Caki2 (cell line): ENCODE data around the gene PTGES2. TPM values are rescaled to one million over a fixed set of nuclear protein-coding genes. Genes with fewer than 3 reads are reported as not detected.

Experiments used
- DNase-seq: peaks from one replicate; pipeline ENCODE4 v3.0.0-alpha.2; 2015; ENCODE audit warnings: low read depth
- in situ Hi-C: cut with HindIII; loops from 2 replicates; pipeline ENCODE4 v1.10.0; 2016; ENCODE audit warnings: low sequenced_read_pairs, low pct_unique_long_range_greater_than_20kb, mixed read lengths
- total RNA-seq: library from RNA; depleted of rRNA; stranded (reverse); fragments of >200 nt; shearing (Covaris generic); gene quantifications from 2 replicates; pipeline ENCODE4 v1.2.3, GENCODE V29; 2014; ENCODE audit warnings: low replicate concordance

PTGES2 gene
- total RNA-seq, 1 experiment from 2014 or later = 93.5 TPM

DNA sequence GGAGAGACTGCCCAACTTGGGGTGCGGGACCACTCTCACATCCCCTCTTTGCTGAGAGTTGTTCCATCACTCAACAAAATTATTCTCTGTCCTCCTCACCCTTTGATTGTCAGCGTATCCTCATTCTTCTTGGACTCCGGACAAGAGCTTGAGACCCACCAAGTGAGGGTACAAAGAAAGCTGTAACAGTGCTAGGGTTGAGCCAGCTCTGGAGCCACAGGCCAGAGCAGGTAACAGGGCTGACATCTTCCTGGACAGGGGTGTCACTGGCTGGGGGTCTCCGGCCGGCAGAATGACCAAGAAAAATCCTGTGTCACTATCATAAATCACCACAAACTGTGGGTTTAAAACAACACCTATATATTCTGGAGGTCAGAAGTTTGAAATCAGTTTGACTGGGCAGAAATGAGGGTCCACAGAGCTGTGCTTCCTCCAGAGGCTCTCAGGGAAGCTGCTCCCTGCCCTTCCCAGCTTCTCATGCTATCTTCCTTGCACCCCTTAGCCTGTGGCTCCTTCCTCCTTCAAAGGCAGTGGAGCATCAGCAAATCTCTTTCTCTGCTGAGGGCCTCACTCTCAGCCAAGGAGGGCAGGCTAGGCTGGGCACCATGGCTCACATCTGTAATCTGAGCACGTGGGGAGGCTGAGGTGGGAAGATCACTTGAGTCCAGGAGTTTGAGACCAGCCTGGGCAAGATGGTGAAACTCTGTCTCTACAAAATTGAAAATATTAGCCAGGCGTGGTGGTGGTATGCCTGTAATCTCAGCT lies 28.4 kb upstream of the PTGES2 start:
- in situ Hi-C loops = no loop called here
- DNase-seq = no peak

DNA sequence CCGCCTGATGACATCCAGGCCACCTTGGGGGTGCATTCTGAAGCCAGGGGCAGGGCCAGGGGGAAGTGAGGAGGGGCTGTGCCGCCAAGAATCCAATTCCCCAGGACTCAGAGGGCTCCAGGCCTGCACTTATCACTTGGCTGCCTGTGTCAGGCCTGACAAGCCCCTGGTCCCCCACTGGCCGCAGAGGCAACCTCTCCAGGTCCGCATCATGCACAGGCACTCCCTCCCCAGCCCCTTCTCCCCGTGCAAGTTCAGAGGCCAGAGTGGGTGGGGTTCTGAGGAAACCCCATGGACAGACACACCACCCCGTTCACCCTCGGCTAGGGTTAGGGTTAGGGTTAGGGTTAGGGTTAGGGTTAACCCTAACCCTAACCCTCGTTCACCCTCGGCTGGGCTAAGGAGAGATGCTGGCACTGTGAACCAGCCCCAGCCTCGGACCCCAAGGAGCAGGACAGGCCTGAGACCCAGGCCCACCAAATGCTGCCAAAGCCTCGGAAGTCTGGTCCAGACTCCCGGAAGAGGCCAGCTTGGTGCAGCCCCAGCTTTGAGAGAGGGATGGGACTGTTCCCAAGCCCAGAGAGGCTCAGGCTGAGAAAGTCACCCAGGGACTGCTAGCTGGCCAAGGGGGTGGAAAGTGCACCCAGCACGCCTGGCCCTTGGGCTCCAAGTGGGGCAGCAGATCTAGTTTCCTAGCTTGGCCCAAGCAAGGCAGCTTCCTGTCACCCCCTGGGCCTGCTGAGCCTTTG lies 26.6 kb upstream of the PTGES2 start:
- in situ Hi-C loops = no loop called here
- DNase-seq = no peak

DNA sequence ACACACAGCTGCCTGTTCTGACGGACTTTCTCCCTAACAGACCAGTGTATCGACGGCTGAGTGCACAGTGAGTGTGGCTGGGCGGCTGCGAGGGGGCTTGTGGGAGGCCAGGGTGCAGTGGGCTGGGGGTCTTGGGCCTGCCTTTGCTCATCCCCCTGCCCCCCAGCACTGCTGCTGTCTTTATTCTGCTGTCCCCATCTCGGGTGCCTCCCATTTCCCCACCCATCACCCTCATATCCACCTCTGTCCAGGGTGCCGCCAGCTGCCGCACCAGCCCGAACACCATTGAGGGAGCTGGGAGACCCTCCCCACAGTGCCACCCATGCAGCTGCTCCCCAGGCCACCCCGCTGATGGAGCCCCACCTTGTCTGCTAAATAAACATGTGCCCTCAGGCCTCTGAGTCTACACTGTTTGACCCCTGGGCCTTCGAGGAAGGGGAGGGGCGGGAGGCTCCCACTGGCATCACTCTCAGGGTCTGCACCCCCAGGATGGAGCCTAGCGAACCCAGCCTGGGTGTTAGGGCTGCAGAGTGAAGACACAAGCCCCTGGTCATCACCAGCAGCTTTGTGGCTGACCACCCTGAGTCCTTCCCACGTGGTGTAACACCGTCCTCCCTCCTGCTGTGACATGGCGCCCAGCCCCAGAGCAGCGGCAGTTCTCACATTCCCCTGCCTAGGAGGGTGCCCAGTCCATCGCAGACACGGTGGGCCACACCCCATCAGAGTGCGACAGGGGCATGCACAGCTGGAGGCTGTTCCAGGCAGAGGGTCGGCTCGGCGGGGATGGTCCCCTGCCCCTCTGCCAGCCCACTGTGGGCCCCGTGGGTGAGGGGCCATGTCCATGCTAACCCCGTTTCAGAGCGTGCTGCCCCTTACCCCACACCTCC lies 25.8 kb upstream of the PTGES2 start:
- in situ Hi-C loops = no loop called here
- no peak for DNase-seq

DNA sequence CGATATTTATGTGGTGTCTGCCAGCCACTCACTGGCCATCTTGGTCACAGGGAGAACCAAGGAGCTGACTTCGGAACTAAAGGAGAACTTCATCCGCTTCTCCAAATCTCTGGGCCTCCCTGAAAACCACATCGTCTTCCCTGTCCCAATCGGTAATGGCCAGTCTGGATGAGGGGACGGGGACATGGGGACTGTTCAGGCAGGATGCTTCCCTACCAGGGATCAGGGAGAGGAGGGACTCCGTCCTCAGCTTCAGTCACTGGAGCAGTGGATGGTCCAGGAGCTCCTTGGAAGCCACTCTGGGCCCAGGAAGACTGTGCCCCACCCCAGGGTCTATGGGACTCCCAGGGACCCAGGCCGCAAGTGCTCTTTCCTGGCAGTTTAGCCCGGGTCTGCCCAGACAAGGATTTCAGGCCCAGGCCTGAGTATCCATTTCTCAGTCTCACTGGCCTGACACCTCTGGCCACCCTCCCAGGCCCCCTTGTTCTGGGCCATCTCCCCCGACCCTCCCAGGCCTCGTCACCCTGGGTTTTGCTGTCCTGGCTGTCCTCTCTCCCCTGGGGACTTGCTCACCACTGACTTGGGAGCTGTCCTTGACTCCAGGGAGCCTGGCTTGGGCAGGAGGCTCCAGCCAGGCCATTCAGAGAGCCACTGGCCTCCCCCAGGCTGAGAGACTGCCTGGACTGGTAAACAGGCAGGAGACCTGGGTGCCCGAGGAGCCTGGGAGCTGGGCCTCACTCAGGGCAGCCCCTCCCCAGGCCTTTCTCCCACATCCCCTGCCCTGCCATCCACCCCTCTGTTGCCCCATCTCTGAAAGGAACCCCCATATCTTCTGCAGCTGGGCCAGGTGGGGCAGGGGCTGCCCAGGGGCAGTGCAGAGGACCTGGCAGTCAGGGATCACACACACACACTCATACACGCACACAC lies 24.9 kb upstream of the PTGES2 start:
- DNase-seq = no peak
- in situ Hi-C loops = no loop called here

DNA sequence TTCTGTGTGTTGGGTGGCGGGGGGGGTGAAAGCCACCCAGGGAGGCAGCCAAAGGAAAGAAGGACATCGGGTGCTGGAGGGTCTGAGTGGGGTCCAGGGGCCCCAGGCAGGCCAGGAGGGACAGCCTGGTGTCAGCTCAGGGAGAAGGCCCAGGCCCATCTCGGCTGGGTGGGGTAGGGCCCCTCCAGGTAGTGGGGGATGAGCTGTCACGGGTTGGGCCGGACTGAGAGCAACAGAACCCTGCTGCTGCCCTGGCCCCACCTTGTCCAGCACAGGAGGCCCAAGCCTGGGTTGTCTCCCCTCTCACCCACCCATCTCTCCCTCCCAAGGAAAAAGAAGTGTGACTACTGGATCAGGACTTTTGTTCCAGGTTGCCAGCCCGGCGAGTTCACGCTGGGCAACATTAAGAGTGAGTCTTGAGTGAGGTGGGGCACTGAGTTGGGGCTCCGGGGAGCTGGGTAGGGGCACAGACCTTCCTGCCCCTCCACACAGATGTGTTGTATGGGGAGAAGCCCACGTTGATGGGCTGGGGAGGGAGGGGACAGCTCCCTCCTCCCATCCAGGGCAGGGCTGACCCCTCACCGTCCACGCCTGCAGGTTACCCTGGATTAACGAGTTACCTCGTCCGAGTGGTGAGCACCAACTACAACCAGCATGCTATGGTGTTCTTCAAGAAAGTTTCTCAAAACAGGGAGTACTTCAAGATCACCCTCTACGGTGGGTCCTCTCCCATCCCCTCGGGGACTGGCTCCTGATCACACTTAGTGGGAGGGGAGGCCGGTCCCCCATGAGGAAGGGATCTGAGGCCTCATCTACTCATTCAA lies 24.0 kb upstream of the PTGES2 start:
- in situ Hi-C loops = no loop called here
- DNase-seq = no peak

DNA sequence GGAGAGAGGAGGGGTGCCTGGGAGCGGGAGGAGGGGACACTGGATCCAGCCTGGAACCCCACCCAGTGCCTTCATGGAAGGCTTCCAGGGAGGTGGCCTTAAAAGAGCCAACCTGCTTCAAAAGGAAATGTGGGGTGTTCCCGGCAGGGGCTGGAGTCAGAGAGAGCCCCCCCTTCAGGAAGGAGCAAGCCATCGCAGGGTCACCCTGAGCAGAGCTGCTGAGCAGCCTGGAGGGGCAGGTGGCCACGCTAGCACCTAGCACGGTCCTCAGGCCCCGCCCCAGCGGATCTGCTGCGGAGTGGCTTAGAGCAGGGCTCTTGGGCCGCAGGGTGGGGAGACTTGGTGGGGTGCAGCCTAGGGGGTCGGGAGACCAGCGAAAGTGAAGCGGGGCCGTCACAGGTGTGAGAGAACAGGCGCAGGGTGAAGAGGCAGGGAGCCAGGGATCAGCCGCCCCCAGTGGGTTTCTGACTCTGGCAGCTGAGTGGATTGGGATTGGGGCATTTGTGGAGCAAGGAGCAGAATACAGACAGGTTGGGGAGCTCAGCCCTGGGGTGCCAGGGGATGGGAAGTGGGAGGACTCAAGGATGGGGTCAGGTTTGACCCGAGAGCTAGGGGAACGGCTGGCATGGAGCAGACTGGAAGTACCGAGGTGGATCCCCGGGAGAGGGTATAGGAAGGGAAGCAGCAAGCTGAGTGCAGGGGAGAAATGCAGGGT lies 23.2 kb upstream of the PTGES2 start:
- in situ Hi-C loops = no loop called here
- no peak for DNase-seq

DNA sequence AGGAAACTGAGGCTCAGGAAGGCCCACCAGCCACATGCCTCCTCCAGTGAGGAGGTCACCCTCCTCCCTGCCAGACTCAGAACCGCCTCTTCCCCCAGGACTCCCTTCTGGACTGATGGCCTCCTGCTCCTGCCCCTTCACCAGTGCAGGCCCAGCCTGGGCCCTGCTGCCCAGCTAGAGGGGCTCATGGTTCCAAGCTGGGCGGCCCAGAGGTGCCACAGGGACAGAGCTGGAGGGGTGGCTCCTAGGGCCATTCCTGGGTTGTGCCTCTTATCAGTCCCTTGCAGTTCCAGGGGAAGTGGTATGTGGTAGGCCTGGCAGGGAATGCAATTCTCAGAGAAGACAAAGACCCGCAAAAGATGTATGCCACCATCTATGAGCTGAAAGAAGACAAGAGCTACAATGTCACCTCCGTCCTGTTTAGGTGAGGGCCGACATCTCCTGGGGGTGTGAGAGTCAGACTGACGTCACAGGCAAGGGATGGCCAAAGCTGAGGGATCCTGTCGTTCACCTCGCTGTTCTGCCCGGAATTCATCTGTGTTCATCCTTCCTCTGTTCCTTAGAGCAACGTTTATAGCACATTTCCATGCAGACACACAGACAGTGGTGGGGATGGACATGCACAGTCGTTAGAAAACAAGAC lies 22.5 kb upstream of the PTGES2 start:
- no peak for DNase-seq
- in situ Hi-C loops = no loop called here

DNA sequence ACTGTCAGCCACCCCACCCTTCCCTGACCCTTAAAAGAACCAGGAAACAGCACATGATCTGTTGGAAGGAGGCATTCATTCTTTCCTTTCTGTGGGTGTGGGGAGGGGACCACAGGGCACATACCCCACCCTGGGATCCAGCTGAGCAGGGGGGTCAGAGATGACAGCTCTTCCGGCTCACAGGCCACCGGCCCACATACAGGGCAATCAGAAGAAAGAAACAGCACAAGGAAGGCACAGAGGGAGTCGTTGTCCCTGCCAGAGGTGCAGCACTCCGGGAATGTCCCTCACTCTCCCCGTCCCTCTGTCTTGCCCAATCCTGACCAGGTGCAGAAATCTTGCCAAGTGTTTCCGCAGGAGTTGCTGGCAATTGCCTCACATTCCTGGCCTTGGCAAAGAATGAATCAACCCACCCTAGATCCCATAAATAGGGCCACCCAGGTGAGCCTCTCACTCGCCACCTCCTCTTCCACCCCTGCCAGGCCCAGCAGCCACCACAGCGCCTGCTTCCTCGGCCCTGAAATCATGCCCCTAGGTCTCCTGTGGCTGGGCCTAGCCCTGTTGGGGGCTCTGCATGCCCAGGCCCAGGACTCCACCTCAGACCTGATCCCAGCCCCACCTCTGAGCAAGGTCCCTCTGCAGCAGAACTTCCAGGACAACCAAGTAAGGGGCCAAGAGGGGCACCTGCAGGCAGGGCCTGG lies 21.6 kb upstream of the PTGES2 start, which contains the start of gene LCN2:
TSS of gene LCN2 (plus strand) at position 453 of the 701 bp plus-strand sequence. CDS start at position 526, 73 bp downstream.
- DNase-seq = peak; percentile 57
- in situ Hi-C loops = no loop called here

DNA sequence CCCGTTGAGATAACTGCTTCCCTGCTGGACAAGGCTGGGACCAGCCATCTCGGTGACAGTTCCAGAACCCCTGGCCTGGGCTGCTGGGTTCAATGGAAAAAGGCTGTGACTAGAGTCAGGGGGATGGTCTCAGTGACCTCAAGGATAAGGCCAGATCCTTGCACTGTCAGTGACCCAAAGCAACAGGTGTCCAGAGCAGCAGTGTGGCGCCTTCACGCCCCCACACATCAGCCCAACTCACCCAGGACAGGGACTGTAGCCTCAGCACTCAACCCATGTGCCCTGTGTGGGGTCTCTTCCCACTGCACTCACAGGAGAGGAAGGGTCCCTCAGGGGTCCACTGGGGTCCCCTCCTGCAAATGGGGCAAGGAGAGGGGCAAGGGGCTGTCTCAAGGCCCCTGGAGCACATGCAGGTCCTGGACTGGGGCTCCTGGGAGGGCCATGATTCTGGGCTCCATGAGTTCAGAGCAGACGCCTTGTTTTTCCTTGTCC lies 21.0 kb upstream of the PTGES2 start:
- no peak for DNase-seq
- in situ Hi-C loops = no loop called here

DNA sequence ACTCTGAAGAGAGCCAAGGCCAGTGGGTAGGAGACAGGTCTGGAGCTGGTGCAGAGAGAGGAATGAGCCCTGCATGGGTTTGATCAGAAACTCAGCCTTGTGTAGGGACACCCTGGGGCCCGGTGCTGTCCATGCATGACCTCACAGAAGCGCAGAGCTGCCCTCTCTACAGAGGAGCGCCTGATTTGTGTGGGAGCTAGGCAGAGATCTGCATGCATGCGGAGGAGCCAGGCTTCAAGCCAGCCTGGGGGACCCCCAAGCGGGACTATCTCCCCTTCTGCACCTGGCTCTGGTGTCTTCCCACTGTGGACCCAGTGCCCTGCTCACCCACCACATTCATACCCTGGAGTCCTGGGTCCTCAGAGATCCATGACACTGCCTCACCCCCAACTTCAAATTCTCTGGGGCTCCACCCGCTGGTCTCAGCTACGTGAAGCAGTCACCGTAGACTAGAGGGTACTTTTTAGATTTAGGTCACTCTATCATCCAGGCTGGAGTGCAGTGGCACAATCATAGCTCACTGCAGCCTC lies 19.1 kb upstream of the PTGES2 start:
- in situ Hi-C loops = no loop called here
- DNase-seq = no peak

DNA sequence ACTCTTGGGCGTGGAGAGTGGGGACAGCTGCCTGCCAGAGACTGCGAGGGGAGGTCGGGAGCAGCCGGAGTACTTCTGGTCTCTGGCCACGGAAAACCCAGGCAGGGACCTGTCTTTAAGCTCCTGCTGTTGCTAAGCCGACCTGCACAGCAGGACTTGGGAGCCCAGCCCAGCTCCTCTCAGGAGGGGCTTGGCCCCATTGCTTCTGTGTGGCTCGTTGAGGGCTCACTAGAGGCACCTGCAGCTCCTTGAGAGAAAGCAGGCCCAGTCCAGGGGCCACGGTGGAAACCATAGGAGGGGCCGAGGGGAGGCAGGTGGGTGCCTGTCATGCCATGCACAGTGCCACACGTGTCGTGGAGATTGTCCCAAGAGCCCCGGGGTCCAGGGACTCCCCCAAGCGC lies 18.4 kb upstream of the PTGES2 start:
- in situ Hi-C loops = no loop called here
- DNase-seq = no peak

DNA sequence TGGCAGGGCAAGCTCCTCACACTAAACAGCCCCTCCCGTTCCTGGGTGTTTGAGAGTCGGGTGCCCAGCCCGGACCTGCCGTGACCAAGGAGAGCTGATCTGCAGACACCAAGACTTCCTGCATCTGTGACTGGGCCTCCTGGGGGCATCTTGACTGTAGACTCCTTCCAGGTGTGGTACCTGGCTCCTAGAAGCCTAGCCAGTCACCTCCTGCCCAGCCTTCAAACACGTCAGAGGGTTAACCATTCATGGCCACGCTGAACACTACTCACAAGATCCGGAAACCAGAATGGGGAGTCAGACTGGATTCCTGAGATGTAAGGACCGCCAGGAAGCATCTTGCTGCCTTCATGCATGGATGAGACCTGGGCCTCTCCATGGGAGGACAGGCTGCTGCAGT lies 18.0 kb upstream of the PTGES2 start:
- in situ Hi-C loops = no loop called here
- DNase-seq = no peak

DNA sequence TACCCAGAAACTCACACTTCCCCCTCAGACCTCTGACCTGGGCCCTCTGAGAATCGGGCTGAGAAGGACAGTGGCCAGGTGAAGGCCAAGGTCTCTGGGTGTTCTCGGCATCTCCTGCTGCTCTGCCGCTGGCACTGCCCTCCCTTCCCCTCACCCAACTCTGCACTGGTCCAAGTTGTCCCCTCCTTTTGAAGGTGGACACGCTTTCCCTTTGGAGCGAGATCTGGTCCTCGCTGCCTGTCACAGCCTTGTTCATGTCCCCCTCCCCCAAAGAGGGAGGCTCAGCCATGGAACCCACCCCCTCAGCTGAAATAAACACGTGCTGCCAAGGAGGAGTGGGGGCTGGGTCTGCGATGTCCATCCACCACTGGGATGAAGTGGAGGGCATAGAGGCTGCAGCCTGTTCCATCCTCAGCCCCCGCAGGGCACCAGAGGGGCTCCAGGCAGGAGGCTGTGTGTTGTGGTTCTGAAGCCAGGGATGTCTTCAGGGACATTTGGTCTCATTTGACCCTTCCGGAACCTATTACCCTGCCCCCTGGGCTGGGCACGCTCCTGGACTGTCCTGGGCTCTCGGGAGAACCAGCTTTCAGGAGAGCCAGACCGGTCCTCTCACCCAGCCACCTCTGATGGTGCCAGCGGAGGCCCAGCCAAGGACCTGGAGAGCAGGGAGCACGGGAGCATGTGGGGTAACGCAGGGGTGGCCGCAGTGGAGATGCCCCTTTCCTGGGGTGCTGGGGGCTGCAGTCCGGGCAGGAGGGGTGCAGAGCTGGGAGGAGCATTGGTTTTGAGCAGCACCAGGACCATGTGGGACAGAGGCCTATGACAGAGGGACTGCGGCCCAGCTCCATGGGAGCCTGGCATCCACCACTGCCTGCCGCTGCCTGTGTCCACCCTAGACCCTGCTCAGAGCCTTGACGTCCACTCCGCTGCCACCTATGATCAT lies 17.0 kb upstream of the PTGES2 start:
- in situ Hi-C loops = no loop called here
- DNase-seq = no peak
